ENCODE data around the gene MRPL10. TPM values are rescaled to one million over a fixed set of nuclear protein-coding genes. Genes with fewer than 3 reads are reported as not detected.

Gene MRPL10
- total RNA-seq, result 10 to 100 TPM; 56.3 to 65.3 TPM
- 85.0 TPM for polyA plus RNA-seq (2013, experiment 1 of 2)
- polyA plus RNA-seq (2013, experiment 2 of 2), result 67.6 TPM
- long read RNA-seq, experiment 1, transcript MRPL10-202 (5 exons, 1,725 nt), result major isoform, 25 of 41 reads
- long read RNA-seq, experiment 1, partial matches to known transcripts, result 14 of 41 reads
- long read RNA-seq, experiment 1, other reads (novel, unspliced or antisense), result 1 of 41 reads
- long read RNA-seq, experiment 2, transcript MRPL10-202 (5 exons, 1,725 nt), result major isoform, 85 of 100 reads
- long read RNA-seq, experiment 2, partial matches to known transcripts, result 4 of 100 reads
- long read RNA-seq, experiment 2, other reads (novel, unspliced or antisense), result 3 of 100 reads
- long read RNA-seq, experiment 3, transcript MRPL10-203 (6 exons, 1,622 nt), result minor isoform, 7 of 266 reads
- long read RNA-seq, experiment 3, transcript MRPL10-202 (5 exons, 1,725 nt), result major isoform, 237 of 266 reads
- long read RNA-seq, experiment 3, partial matches to known transcripts, result 10 of 266 reads
- long read RNA-seq, experiment 3, other reads (novel, unspliced or antisense), result 9 of 266 reads
- long read RNA-seq, experiment 4, transcript MRPL10-202 (5 exons, 1,725 nt), result major isoform, 179 of 187 reads
- long read RNA-seq, experiment 4, partial matches to known transcripts, result 2 of 187 reads
- long read RNA-seq, experiment 4, other reads (novel, unspliced or antisense), result 1 of 187 reads

DNA sequence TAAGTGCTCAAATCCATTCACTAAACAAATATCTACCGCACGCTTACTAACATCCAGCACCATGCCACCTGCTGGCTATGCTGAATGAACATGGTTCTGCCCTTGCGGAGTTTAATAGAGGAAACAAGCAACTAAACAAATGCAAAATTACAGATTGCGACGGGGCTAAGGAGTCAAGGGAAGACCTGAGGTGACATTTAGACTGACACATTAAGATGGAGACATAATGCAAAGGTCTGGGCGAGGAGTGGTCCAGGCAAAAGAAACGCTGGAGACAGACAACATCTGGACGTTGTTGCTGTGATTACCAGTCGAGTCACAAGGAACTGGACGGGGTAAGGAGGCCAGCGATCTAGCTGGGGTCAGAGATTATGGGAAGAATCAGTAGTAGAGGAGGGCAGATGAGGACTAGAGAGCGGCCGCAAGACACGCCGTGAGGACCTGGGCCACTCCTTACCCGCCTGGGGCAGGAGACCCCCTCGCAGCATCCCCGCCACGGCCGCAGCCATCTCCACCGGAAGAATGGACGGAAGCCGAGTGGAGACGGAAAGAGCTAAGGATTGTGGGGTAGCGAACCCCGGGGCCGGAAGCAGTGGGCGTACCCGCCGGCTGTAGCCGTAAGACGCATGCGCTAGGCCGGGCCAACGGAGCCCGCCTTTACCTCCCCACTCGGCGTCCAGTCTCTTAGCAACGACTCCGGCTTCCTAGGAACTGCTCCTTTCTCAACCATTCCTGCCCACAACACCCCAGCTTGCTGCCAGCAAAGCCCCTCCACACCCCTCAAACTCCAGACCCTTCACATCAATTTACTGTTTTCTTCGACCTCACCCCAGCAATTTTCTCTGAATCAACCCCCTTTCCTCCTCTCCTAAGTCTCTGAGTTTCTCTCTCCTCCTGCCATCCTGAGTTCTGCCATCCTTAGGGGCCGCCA lies at the start of gene MRPL10, which contains the start of gene LRRC46:
MRPL10 (minus strand) TSS at position 539 of the 931 bp plus-strand sequence; CDS start at position 509, 30 bp downstream.
LRRC46 (plus strand) TSS at position 668 of the 931 bp plus-strand sequence. CDS start 320 bp downstream, outside the sequence.
- Mint-ChIP-seq H3K27ac (peak within 1 kb of the TSS; percentile 76), H3K4me3 (peak within 1 kb of the TSS; percentile 81), H3K36me3 (ENCODE audit: low read depth) (peaks cover 22% of the 10 kb centered on the region), H3K4me1 (peaks cover 8% of the 10 kb centered on the region), H3K9me3 (no peaks in the 10 kb centered on the region), H3K27me3 (ENCODE audit: insufficient read depth) (peaks cover 4% of the 10 kb centered on the region)
- DNase-seq, result peak; percentile 99
- Histone ChIP-seq H3K9me3 (ENCODE audit: control insufficient read depth, low read length) (no peaks in the 10 kb centered on the region), H3K4me3 (ENCODE audit: low read length) (peak within 1 kb of the TSS; percentile 99), H3K9ac (ENCODE audit: extremely low read depth, low read length, poor library complexity, severe bottlenecking) (peak within 1 kb of the TSS; percentile 75), H3K4me1 (ENCODE audit: control insufficient read depth, insufficient read depth, low read length) (no peaks in the 10 kb centered on the region), H3K36me3 (ENCODE audit: control insufficient read depth, insufficient read depth, low read length) (peaks cover 21% of the 10 kb centered on the region), H3K27ac (ENCODE audit: low read depth, low read length) (peak within 1 kb of the TSS; percentile 66), H3K27me3 (ENCODE audit: control insufficient read depth, insufficient read depth, low read length, poor library complexity, severe bottlenecking) (no peaks in the 10 kb centered on the region)
- TF ChIP-seq, protein P1, sequence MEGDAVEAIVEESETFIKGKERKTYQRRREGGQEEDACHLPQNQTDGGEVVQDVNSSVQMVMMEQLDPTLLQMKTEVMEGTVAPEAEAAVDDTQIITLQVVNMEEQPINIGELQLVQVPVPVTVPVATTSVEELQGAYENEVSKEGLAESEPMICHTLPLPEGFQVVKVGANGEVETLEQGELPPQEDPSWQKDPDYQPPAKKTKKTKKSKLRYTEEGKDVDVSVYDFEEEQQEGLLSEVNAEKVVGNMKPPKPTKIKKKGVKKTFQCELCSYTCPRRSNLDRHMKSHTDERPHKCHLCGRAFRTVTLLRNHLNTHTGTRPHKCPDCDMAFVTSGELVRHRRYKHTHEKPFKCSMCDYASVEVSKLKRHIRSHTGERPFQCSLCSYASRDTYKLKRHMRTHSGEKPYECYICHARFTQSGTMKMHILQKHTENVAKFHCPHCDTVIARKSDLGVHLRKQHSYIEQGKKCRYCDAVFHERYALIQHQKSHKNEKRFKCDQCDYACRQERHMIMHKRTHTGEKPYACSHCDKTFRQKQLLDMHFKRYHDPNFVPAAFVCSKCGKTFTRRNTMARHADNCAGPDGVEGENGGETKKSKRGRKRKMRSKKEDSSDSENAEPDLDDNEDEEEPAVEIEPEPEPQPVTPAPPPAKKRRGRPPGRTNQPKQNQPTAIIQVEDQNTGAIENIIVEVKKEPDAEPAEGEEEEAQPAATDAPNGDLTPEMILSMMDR (conservative IDR thresholded peaks at IDR 0.05), result peak; percentile 66
- WGBS, 2 experiments (ENCODE audit: insufficient coverage in 1 of 2, insufficient read length in 1 of 2), result 0 to 1% methylated on average over 22 to 42 of the region's 42 CpGs

DNA sequence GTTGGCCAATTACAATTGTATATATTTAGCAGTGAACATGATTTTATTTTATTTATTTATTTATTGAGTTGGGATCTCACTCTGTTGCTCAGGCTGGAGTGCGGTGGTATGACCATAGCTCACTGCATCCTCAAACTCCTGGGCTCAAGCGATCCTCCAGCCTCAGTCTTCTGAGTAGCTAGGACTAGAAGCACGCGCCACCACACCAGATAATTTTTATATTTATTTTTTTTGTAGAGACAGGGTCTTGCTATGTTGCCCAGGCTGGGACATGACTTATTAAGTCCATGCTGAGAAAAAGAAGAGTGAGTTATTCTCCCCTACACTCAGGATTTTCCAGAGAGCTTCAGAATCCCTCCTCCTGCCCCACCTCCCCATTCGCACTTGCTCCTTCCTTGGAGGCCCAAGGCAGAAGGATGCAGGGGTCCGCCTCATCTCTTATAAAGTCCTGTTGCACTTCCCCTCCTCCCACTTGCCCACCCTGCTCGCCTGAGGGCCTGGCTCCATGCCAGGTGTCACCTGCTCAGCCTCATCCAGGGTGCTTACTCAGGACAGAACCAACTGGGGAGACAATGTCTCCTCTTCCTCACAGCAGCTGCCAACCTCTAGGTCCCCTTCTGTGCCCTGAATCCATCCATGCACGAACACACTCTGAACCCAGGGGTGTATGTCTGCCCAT lies 48.6 kb upstream of the MRPL10 start:
- Mint-ChIP-seq H3K4me3 (no peak overlapping the region), H3K9me3 (no peaks in the 10 kb centered on the region), H3K27me3 (ENCODE audit: insufficient read depth) (peaks cover 19% of the 10 kb centered on the region), H3K4me1 (peaks cover 21% of the 10 kb centered on the region), H3K36me3 (ENCODE audit: low read depth) (no peaks in the 10 kb centered on the region), H3K27ac (no peak overlapping the region)
- no peak for DNase-seq
- H3K27me3 ChIP-seq (ENCODE audit: control insufficient read depth, insufficient read depth, low read length, poor library complexity, severe bottlenecking), result no peaks in the 10 kb centered on the region
- H3K4me3 ChIP-seq (ENCODE audit: low read length), result no peak overlapping the region
- H3K27ac ChIP-seq (ENCODE audit: low read depth, low read length), result no peak overlapping the region
- TF ChIP-seq, protein P1 (conservative IDR thresholded peaks at IDR 0.05), result no peak
- H3K36me3 ChIP-seq (ENCODE audit: control insufficient read depth, insufficient read depth, low read length), result no peaks in the 10 kb centered on the region
- no peaks in the 10 kb centered on the region for H3K4me1 ChIP-seq (ENCODE audit: control insufficient read depth, insufficient read depth, low read length)
- no peak overlapping the region for H3K9ac ChIP-seq (ENCODE audit: extremely low read depth, low read length, poor library complexity, severe bottlenecking)
- no peaks in the 10 kb centered on the region for H3K9me3 ChIP-seq (ENCODE audit: control insufficient read depth, low read length)
- 83 to 92% methylated on average over 1 to 6 of the region's 8 CpGs for WGBS, 2 experiments (ENCODE audit: insufficient coverage in 1 of 2, insufficient read length in 1 of 2)
